GM21447 (cell line): ENCODE results near the gene FAM180A.
"Not testable (repeated sequence)": the region's sequence is repeated elsewhere in the genome, so short reads cannot be mapped to it uniquely, and the experiment has no call there.

Source experiments
- ATAC-seq: cut with Tn5 transposase; IDR thresholded peaks from one replicate; pipeline ENCODE4 v1.9.1; 2021; ENCODE audit not compliant: unreplicated experiment

FAM180A gene

DNA sequence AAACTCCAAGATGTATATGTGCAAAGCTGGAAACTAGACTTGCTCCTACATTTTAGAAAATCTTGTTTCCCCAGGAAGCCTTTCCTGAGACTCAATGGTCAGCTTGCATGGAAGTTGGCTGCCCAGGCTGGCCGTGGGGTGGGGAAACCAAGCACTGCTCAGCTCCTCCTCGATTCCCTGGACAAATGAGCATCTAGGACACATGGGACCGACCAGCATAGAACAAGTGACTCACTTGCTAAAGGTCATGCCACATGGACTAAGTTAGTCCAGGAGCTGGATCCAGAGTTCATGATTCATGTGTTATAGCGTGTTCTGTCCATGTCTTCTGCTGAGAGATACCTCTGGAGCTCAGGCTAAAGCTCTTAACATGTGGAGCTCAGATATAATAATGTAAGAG, 6.2 kb downstream of the FAM180A start:
- ATAC-seq, result no peak

DNA sequence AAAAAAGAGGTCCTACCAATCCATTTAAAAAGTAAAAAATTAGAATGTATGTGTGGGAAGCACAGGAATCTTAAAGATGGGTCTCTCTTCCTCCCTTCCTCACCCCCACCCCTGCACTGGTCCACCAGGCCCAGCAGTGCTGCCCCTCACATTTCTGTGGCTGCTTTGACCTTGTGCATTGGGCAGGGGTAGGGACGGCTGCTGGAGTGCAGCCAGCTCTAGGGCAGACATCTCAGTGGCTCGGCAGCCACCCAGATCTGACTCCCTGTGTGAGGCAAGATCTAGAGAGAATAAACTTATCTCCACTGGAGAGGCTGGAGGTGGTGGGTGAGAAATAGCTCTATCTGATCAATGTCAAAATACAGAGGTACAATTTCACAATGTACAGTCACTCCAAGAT, 6.7 kb downstream of the FAM180A start:
- no peak for ATAC-seq

DNA sequence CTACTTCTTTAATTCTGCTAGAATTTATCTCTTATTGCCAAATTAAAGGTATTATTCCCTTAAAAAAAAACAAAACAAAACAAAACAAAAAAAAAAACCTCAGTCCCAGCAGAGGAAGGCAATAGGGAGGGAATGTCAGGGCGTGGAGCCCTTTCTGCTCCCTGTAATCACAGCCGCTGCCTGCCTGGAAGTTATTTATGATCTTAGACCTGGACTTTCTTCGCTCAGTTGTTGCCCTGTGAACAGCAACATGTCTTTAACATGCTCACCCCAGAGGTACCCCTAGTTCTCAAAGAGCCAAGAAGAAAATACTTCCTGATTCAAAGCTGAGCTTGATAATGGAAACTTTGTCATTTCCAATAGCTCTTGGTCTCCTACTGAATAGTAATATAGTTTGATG, 7.7 kb downstream of the FAM180A start:
- no peak for ATAC-seq

- ATAC-seq, result not testable (repeated sequence)
These were observed 11.3 kb downstream of the FAM180A start for GRCh38 chr7:135737306-135737647.

DNA sequence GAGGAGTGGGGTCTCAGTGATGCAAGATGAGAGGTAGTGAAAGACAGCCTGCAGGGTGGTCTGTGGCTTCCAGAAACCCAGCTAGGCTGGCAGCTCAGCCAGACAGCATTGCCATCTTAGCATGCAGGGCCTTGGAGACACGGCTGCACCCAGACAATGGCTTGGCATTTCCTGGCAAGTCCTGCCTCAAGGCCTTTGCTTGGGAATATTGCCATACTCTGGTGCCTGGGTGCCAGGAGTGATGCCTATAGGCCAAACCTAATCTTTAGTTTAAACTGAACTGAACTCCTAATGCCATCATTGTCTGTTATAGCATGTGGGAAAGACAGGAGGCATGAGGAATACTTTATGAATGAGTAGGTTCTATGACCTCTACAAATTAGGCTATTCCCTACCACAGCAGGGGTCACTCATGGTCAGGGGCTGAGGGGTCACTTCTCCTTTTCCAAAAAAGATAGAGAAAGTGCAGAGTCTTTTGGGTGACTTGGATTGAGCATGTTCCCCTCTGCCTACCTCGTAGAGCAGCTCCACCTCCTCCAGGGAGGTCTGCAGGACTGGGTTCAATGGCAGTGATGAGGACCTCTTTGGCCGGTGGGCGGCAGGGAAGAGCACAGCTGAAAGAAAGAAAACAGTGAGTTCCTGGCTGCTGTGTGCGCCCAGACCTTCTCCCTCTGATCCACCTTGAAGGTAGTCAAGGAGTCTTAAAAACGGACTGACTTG, 11.9 kb downstream of the FAM180A start:
- no peak for ATAC-seq

DNA sequence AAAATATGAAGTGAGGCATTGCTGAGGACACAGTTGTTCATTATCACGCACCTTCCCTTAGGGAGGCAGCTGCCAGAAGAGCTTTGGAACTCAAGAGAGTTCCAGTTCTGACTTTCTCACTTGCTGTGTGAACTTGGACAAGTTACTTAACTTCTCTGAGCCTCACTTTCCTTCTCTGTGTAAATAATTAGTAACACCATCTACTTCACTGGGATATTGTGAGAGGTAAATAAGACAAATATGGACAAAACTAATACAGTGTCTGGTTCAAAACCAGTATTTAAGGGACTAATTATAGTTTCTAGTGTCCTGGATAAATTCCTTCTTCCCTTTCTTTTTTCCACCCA, 14.3 kb downstream of the FAM180A start:
- ATAC-seq, result no peak

DNA sequence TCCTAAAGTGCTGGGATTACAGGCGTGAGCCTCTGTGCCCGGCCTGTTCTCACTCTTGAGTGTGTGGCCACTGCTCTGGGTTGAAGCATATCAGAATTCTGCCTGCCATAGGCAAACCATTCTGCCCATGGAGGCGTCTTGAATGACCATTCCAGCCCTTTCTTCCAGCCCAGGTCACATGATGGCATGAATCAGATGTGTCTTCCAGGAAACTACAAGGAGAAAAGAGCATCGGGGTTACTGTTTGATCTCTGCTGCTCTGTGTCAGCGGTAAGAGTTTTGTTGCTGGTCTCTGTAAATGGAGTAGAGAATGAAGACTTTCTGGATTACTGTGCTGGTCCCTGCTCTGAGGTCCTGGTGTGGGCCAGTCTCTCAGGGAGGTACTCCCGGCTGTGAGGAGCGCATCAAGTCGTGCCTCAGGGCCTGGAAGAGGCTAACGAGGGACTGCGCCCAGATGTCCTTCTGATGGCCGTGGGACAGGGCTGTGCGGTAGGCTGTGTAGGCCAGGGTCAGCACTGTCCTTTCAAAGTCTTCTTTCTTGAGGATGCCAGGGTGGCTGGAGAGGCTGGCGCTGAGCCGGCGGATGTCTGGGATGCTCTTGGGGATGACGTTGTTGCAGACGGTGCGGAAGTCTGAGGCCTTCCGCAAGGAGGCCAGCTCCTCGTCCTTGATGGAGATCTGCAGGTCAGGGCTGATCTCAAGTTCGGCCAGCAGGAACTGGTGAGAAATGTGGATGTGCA, 14.8 kb downstream of the FAM180A start:
- no peak for ATAC-seq

GRCh38 chr7:135731131-135731530, 17.5 kb downstream of the FAM180A start:
- no peak for ATAC-seq

DNA sequence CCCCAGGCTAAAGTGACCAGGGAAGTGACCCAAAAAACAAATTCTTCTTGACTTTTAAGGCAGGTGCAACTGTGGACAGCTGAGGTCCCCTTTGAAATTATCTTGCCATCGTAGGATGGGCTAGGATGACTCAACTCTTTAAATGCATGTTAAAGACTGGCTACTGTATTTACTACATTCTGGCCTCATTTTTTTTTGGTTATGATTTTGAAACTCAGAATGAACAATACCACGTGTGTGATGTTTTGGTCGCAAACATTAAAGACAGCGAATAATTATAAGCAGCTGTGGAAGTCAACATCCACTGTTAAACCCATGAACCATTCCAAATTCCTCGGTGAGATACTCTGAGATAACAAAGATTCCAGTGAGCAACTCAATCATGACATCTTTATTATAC, 19.4 kb downstream of the FAM180A start:
- ATAC-seq, result no peak

GRCh38 chr7:135728136-135728669, 20.4 kb downstream of the FAM180A start, which contains the start of gene SLC13A4:
Gene SLC13A4 (minus strand): TSS chr7:135728186. CDS start chr7:135727496, 690 bp downstream.
- no peak for ATAC-seq

- no peak for ATAC-seq
These were observed 21.5 kb downstream of the FAM180A start for GRCh38 chr7:135726911-135727673.

- ATAC-seq, result no peak
These were observed 22.3 kb downstream of the FAM180A start for GRCh38 chr7:135726276-135726788.

DNA sequence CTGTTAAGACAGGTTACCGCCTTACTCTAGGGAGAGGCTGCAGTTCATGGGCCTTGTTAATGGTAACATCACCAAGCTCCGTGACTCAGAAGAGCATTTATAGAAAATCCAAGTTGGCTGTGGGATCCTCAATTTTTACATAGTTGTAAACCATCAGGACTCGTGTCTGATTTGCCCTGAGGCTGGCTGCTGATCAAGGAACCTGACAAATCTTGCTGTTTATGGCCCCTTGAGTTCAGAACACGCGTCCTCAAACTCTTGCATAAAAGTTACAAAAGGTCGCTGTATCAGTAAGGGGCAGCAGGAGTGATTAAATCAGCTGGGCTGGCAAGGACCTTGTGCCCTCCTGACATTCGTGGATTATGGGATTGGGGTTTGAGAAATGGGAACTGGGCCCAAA, 25.2 kb downstream of the FAM180A start:
- no peak for ATAC-seq

- ATAC-seq, result no peak
These were observed 27.3 kb downstream of the FAM180A start for GRCh38 chr7:135721198-135721820.

GRCh38 chr7:135719688-135720087, 28.9 kb downstream of the FAM180A start:
- no peak for ATAC-seq

GRCh38 chr7:135718794-135719437, 29.7 kb downstream of the FAM180A start:
- ATAC-seq, result no peak

- no peak for ATAC-seq
These were observed 30.4 kb downstream of the FAM180A start for GRCh38 chr7:135718219-135718618.

GRCh38 chr7:135717693-135718092, 30.9 kb downstream of the FAM180A start:
- no peak for ATAC-seq

DNA sequence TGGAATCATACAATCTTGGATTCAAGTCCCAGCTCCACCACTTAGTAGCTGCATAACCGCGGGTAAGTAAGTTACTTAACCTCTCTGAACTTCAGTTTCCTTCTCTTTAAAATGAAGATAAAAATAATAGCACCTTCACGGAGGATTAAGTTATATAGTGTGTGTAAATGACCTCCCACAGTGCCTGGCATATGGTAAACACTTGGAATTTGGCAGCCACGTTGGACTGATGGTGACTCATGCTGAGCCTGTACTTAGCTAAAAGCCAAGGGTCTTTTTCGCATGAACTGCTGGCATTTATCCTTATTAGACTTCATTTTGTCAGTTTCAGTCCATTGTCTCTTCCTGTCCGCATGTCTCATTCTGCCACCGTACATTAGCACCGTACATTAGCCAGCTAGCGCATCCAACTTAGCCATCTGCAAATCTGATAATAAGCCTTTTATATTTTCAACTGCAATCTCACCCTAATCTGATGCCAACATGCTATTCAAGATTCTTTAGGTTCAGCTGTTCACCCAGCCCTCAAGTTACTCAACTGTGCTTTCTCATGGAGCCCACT, 31.9 kb downstream of the FAM180A start:
- ATAC-seq, result no peak

GRCh38 chr7:135715673-135716072, 32.9 kb downstream of the FAM180A start:
- ATAC-seq, result no peak
